Fibroblast of lung (primary cell): Measurements from ENCODE around the gene COX6A1. TPM values are rescaled to one million over a fixed set of nuclear protein-coding genes. Genes with fewer than 3 reads are reported as not detected.

Experiments used
- DNase-seq, 2 donors: peaks; one replicate each; pipeline versions ENCODE4 v3.0.0 to v3.0.0-alpha.2; 2010; ENCODE audit warnings: low read depth in 2 of 2
- H2AFZ ChIP-seq: 2 replicates; pipeline ENCODE4 v1.5.1; 2012; ENCODE audit warnings: low read length, control low read depth, inconsistent platforms
- H3K27ac ChIP-seq: 2 replicates; pipeline ENCODE4 v1.5.1; 2011; ENCODE audit warnings: low read length, control low read depth; ENCODE audit not compliant: insufficient read depth
- H3K27me3 ChIP-seq: 2 replicates; pipeline ENCODE4 v1.5.1; 2011; ENCODE audit warnings: mild to moderate bottlenecking, low read length; ENCODE audit not compliant: control insufficient read depth, insufficient read depth
- H3K36me3 ChIP-seq: 2 replicates; pipeline ENCODE4 v1.5.1; 2011; ENCODE audit warnings: low read length; ENCODE audit not compliant: control insufficient read depth, insufficient read depth
- H3K4me1 ChIP-seq: 2 replicates; pipeline ENCODE4 v1.5.1; 2011; ENCODE audit warnings: low read length; ENCODE audit not compliant: control insufficient read depth, insufficient read depth; ENCODE audit errors: extremely low read depth
- H3K4me2 ChIP-seq: 2 replicates; pipeline ENCODE4 v1.5.1; 2011; ENCODE audit warnings: low read length, control low read depth; ENCODE audit not compliant: insufficient read depth; ENCODE audit errors: extremely low read depth
- H3K4me3 ChIP-seq, 4 experiments: fragments of 200-600 bp in 1 of 4; sonication (generic) in 1 of 4; replicated peaks in 1 of 4; 2 replicates each; pipeline ENCODE4 v1.5.1; 2011 to 2016; ENCODE audit warnings: low read length in 4 of 4, low read depth in 3 of 4, mild to moderate bottlenecking in 3 of 4, control low read depth in 2 of 4, inconsistent platforms in 1 of 4, mixed read lengths in 1 of 4; ENCODE audit not compliant: insufficient read depth in 1 of 4; ENCODE audit errors: control extremely low read depth in 1 of 4
- H3K79me2 ChIP-seq: 2 replicates; pipeline ENCODE4 v1.5.1; 2012; ENCODE audit warnings: mild to moderate bottlenecking, low read length, inconsistent platforms; ENCODE audit not compliant: control insufficient read depth, insufficient read depth
- H3K9ac ChIP-seq: 2 replicates; pipeline ENCODE4 v1.5.1; 2011; ENCODE audit warnings: mild to moderate bottlenecking, low read length, control low read depth; ENCODE audit not compliant: insufficient read depth
- H3K9me3 ChIP-seq: 2 replicates; pipeline ENCODE4 v1.5.1; 2012; ENCODE audit warnings: low read depth, low read length; ENCODE audit not compliant: control insufficient read depth, insufficient read depth
- H4K20me1 ChIP-seq: 2 replicates; pipeline ENCODE4 v1.5.1; 2011; ENCODE audit warnings: low read length; ENCODE audit not compliant: control insufficient read depth, insufficient read depth; ENCODE audit errors: extremely low read depth
- CTCF ChIP-seq, 2 donors: IDR thresholded peaks in 1 of 2; conservative IDR thresholded peaks in 1 of 2; 1 replicate in 1 of 2; 2 replicates in 1 of 2; pipeline ENCODE4 v1.5.1; 2011 to 2012; ENCODE audit warnings: low read length in 2 of 2, control low read depth in 1 of 2, inconsistent platforms in 1 of 2, low read depth in 1 of 2, mild to moderate bottlenecking in 1 of 2
- EZH2 ChIP-seq: IDR thresholded peaks from 2 replicates; pipeline ENCODE4 v1.5.1; 2012; ENCODE audit warnings: low read length, control low read depth, mild to moderate bottlenecking; ENCODE audit errors: missing control alignments
- polyA plus RNA-seq, 2 donors: library from polyadenylated mRNA; depleted of rRNA in 1 of 2; stranded (reverse) in 1 of 2; unstranded in 1 of 2; fragments of >200 nt; gene quantifications; 2 replicates each; pipeline ENCODE4 v1.2.1, GENCODE V29; 2011 to 2012; ENCODE audit warnings: missing spikeins in 1 of 2
- total RNA-seq: library from RNA; depleted of rRNA; stranded (reverse); fragments of >200 nt; gene quantifications from 2 replicates; pipeline ENCODE4 v1.2.1, GENCODE V29; 2014

The COX6A1 gene
- total and polyA plus RNA-seq, 2 donors (not counting 1 experiment from before 2014, with no cell fraction given) = 312 to 512 TPM

- H3K9me3 ChIP-seq = no peaks in the 10 kb centered on the region
- H4K20me1 ChIP-seq = no peaks in the 10 kb centered on the region
- no peak overlapping the region for H3K4me2 ChIP-seq
- no peaks in the 10 kb centered on the region for H3K36me3 ChIP-seq
- peaks cover 2% of the 10 kb centered on the region for H3K27me3 ChIP-seq
- no peak overlapping the region for H3K4me3 ChIP-seq
- H2AFZ ChIP-seq = no peak overlapping the region
- H3K27ac ChIP-seq = no peak overlapping the region
- TF ChIP-seq CTCF (conservative IDR thresholded peaks at IDR 0.05 in 1 of 2, IDR thresholded peaks at IDR 0.05 in 1 of 2; ENCODE audit: low read depth in 1 of 2, low read length in 2 of 2) (no peak), EZH2 (no peak)
- no peaks in the 10 kb centered on the region for H3K4me1 ChIP-seq
- H3K79me2 ChIP-seq = no peaks in the 10 kb centered on the region
- no peak for DNase-seq
- H3K9ac ChIP-seq = no peak overlapping the region
Observed at GRCh38 chr12:120425797-120426196, 12.1 kb upstream of the COX6A1 start.

DNA sequence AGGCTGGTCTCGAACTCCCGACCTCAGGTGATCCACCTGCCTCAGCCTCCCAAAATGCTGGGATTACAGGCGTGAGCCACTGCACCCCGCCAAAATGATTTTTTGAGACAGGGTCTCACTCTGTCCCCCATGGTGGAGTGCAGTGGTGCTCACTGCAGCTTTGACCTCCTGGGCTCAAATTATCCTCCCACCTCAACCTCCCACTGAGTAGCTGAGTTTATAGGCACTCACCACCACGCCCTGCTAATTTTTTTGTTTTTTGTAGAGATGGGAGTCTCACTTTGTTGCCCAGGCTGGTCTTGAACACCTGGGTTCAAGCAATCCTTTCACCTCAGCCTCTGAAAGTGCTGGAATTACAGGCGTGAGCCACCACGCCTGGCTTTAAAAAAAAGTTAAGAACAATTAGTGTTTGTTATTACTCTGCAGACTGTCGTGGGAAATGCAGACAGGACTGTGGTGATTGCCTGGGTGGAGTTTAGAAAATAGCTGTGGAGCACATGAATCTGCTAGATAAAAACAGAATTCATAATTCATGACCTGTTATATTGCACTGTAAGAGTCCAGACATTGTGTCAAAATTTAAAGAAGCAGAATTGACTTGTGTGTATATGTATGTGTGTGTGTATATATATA, 9.2 kb upstream of the COX6A1 start:
- H2AFZ ChIP-seq = no peak overlapping the region

GRCh38 chr12:120429368-120429767, 8.5 kb upstream of the COX6A1 start:
- H3K4me1 ChIP-seq = no peaks in the 10 kb centered on the region
- no peaks in the 10 kb centered on the region for H3K79me2 ChIP-seq
- no peaks in the 10 kb centered on the region for H3K36me3 ChIP-seq
- no peak overlapping the region for H2AFZ ChIP-seq
- H4K20me1 ChIP-seq = no peaks in the 10 kb centered on the region
- H3K4me2 ChIP-seq = no peak overlapping the region
- TF ChIP-seq EZH2 (no peak), CTCF (conservative IDR thresholded peaks at IDR 0.05 in 1 of 2, IDR thresholded peaks at IDR 0.05 in 1 of 2; ENCODE audit: low read depth in 1 of 2, low read length in 2 of 2) (no peak)
- no peak overlapping the region for H3K4me3 ChIP-seq
- H3K27ac ChIP-seq = no peak overlapping the region
- H3K9ac ChIP-seq = no peak overlapping the region
- peaks cover 2% of the 10 kb centered on the region for H3K27me3 ChIP-seq
- no peaks in the 10 kb centered on the region for H3K9me3 ChIP-seq
- DNase-seq = no peak

More for the DNA sequence above, 9.2 kb upstream of the COX6A1 start:
- no peak for TF ChIP-seq CTCF (conservative IDR thresholded peaks at IDR 0.05 in 1 of 2, IDR thresholded peaks at IDR 0.05 in 1 of 2; ENCODE audit: low read depth in 1 of 2, low read length in 2 of 2)
- no peak for TF ChIP-seq EZH2
- H3K9me3 ChIP-seq = no peaks in the 10 kb centered on the region
- no peak overlapping the region for H3K9ac ChIP-seq
- H4K20me1 ChIP-seq = no peaks in the 10 kb centered on the region
- peaks cover 2% of the 10 kb centered on the region for H3K27me3 ChIP-seq
- no peak for DNase-seq
- H3K79me2 ChIP-seq = no peaks in the 10 kb centered on the region
- no peak overlapping the region for H3K4me2 ChIP-seq
- H3K36me3 ChIP-seq = no peaks in the 10 kb centered on the region
- no peaks in the 10 kb centered on the region for H3K4me1 ChIP-seq
- H3K27ac ChIP-seq = no peak overlapping the region
- no peak overlapping the region for H3K4me3 ChIP-seq
